ENCODE data around the gene NBDY. TPM values are rescaled to one million over a fixed set of nuclear protein-coding genes. Genes with fewer than 3 reads are reported as not detected.

NBDY gene
- total and polyA plus RNA-seq, 2 of the 4 experiments (the other 2 are of a cell fraction), result 3.2 to 61.5 TPM

- no peak overlapping the region for H3K18ac ChIP-seq (ENCODE audit: low read depth, low read length)
- BruUV-seq (replicated peaks), result no TSS peak
- DNase-seq, result no peak
- H4K20me1 ChIP-seq (ENCODE audit: insufficient read depth, low read length), result no peaks in the 10 kb centered on the region
- ChIA-PET POLR2A (ENCODE audit: unreplicated experiment) (no interaction called here), CTCF (no interaction called here)
- no peak overlapping the region for H3K14ac ChIP-seq (replicated peaks; ENCODE audit: low read depth, low read length)
- H3K4me3 ChIP-seq (ENCODE audit: insufficient read depth, low read depth, low read length), result no peak overlapping the region
- no peak overlapping the region for H4K91ac ChIP-seq (ENCODE audit: insufficient read depth, low read depth, low read length)
- H3K56ac ChIP-seq (ENCODE audit: extremely low read depth, insufficient read depth, low read length), result no peak overlapping the region
- TF ChIP-seq NFE2L2 (IDR thresholded peaks at IDR 0.05; ENCODE audit: low read depth, low read length), result no peak
- no peak for TF ChIP-seq MXI1 (IDR thresholded peaks at IDR 0.05; ENCODE audit: borderline replicate concordance, low read depth, low read length)
- no peak for TF ChIP-seq BHLHE40 (IDR thresholded peaks at IDR 0.05; ENCODE audit: low read depth, low read length)
- TF ChIP-seq RAD21 (IDR thresholded peaks at IDR 0.05; ENCODE audit: low read length), result no peak
- TF ChIP-seq, protein P1, sequence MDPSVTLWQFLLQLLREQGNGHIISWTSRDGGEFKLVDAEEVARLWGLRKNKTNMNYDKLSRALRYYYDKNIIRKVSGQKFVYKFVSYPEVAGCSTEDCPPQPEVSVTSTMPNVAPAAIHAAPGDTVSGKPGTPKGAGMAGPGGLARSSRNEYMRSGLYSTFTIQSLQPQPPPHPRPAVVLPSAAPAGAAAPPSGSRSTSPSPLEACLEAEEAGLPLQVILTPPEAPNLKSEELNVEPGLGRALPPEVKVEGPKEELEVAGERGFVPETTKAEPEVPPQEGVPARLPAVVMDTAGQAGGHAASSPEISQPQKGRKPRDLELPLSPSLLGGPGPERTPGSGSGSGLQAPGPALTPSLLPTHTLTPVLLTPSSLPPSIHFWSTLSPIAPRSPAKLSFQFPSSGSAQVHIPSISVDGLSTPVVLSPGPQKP (IDR thresholded peaks at IDR 0.05; ENCODE audit: borderline replicate concordance, low read depth, low read length), result no peak
- no peak for TF ChIP-seq CEBPB (IDR thresholded peaks at IDR 0.05; ENCODE audit: low read depth, low read length)
- TF ChIP-seq POLR2A (IDR thresholded peaks at IDR 0.05; ENCODE audit: low read depth, low read length), result no peak
- TF ChIP-seq MAZ (IDR thresholded peaks at IDR 0.05; ENCODE audit: borderline replicate concordance, low read depth, low read length), result no peak
- no peak for TF ChIP-seq CHD1 (IDR thresholded peaks at IDR 0.05; ENCODE audit: low read depth, low read length)
- no peak for TF ChIP-seq RCOR1 (IDR thresholded peaks at IDR 0.05; ENCODE audit: insufficient replicate concordance, low read length)
- no peak overlapping the region for H2AK5ac ChIP-seq (ENCODE audit: low read depth, low read length)
- H3K4me2 ChIP-seq (ENCODE audit: low read depth, low read length), result no peak overlapping the region
- no peaks in the 10 kb centered on the region; a peak in 1 of 4 replicates for H3K79me1 ChIP-seq (ENCODE audit: low read depth in 1 of 2, low read length in 2 of 2)
- H2BK20ac ChIP-seq (ENCODE audit: low read depth, low read length), result no peak overlapping the region
- dilution Hi-C loops (cut with HindIII; ENCODE audit: low sequenced_read_pairs, unreplicated experiment), result no loop called here
- no peak overlapping the region for H3K9ac ChIP-seq (ENCODE audit: low read depth, low read length)
- H2BK15ac ChIP-seq (ENCODE audit: low read depth, low read length), result no peak overlapping the region
- in situ Hi-C loops (cut with MboI; ENCODE audit: low sequenced_read_pairs), result loop anchor here (25.0 kb wide), 3 partner anchors 175 to 1100 kb away; partner anchors contain the start of genes SPIN2B, SPIN3 and ZXDA
- ATAC-seq (ENCODE audit: low read depth), result no peak
- H3K23ac ChIP-seq (ENCODE audit: low read depth, low read length), result no peak overlapping the region
- no peaks in the 10 kb centered on the region; the same call in 1 of the 2 replicates for H3K27me3 ChIP-seq (ENCODE audit: control insufficient read depth, insufficient read depth, low read length)
- H2BK5ac ChIP-seq (ENCODE audit: low read depth, low read length, poor library complexity, severe bottlenecking), result no peak overlapping the region
- no CpG with 5 or more reads among the region's 7 CpGs for WGBS, 2 experiments (ENCODE audit: extremely low coverage in 2 of 2, insufficient read length in 1 of 2)
- no peak overlapping the region for H4K5ac ChIP-seq (ENCODE audit: low read depth, low read length)
- no peaks in the 10 kb centered on the region for H3K36me3 ChIP-seq (ENCODE audit: control insufficient read depth, insufficient read depth, low read length)
- intact Hi-C loops (cut with micrococcal nuclease), result loop anchor here (5.0 kb wide), 1 partner anchor 150 kb away; no protein-coding TSS in a partner anchor
- H3K27ac ChIP-seq (ENCODE audit: insufficient read depth, low read length), result no peak overlapping the region
- H2AFZ ChIP-seq (replicated peaks; ENCODE audit: low read length, poor library complexity), result no peak overlapping the region
- H2AK9ac ChIP-seq (replicated peaks; ENCODE audit: low read depth, low read length, poor library complexity), result no peak overlapping the region
- H2BK120ac ChIP-seq (ENCODE audit: low read depth, low read length), result no peak overlapping the region
- H4K8ac ChIP-seq (ENCODE audit: low read depth in 2 of 2, low read length in 2 of 2), result no peak overlapping the region
- peaks cover 4% of the 10 kb centered on the region; the same call in 1 of the 2 replicates for H3K4me1 ChIP-seq (ENCODE audit: control insufficient read depth, insufficient read depth, low read length)
- no peaks in the 10 kb centered on the region for H3K9me1 ChIP-seq (ENCODE audit: insufficient read depth, low read length)
- no peaks in the 10 kb centered on the region for H3K9me3 ChIP-seq (ENCODE audit: control insufficient read depth, insufficient read depth, low read length)
- H3K4ac ChIP-seq (ENCODE audit: low read depth, low read length), result no peak overlapping the region
Observed at GRCh38 chrX:56812515-56813105, 83.6 kb downstream of the NBDY start.

Data from IMR-90 (cell line).